GM21737 (cell line): ENCODE measurements around the gene GRAMD4.

Source experiments
- ATAC-seq: cut with Tn5 transposase; IDR thresholded peaks from one replicate; pipeline ENCODE4 v1.9.1; 2021; ENCODE audit warnings: mild to moderate bottlenecking, moderate library complexity; ENCODE audit not compliant: unreplicated experiment

The GRAMD4 gene

GRCh38 chr22:46707827-46708570 lies 87.8 kb downstream of the GRAMD4 start:
- ATAC-seq = no peak

- ATAC-seq = no peak
Measured at GRCh38 chr22:46708766-46709330, 88.7 kb downstream of the GRAMD4 start.

DNA sequence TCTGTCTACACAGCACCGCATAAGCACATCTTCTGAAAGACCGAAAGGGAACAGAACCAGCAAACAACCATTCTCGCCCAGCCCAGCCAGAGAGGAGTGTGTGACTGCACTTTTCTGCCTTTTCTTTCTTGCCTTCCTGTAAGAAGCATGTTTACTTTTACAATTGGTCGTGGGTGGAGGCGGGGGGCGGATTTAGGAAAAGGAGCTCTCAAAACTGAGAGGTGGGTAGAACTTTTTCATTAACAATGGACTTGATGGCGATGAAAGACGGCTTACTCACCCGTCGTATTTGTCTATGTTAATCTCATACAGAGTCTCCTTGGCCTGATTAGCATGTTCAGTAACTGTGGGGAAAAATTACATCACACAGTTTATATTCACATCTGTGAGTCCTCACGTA lies 90.6 kb downstream of the GRAMD4 start:
- ATAC-seq = no peak

DNA sequence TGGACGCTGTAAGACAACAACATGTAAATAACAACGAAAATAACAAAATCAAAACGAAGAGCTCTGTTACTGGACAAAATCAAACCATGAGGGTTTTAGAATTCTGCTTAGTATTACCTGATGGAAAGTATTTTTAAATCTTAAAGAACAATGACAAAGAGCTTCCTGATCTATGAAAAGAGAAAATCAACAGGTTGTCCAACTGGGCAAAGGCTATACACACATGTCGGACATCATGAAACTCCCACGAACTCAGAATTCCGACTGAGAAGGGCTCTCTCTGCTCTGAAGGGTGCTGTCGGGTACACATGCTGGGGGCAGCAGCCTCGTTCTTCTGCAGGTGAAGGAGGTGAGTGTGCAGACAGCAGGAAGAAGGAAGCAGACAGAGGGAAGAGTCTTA lies 92.1 kb downstream of the GRAMD4 start:
- ATAC-seq = no peak

DNA sequence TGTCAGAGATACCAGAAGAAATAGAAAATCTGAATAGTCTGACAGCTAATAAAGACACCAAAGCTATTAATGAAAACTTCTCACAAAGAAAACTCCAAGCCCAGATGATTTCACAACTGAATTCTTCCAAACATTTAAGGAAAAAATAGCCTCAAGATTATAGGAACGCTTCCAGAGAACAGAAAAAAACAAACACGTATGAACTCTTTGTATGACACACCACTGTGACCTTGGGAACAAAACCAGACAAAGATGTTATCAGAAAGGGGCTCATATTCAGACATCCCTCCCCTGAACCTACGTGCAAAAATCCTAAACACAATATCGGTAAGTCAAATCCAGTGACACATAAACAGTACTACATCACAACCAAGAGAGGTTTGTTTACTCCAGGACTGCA lies 94.4 kb downstream of the GRAMD4 start:
- no peak for ATAC-seq

- ATAC-seq = no peak
Measured at GRCh38 chr22:46719921-46720320, 99.7 kb downstream of the GRAMD4 start.

DNA sequence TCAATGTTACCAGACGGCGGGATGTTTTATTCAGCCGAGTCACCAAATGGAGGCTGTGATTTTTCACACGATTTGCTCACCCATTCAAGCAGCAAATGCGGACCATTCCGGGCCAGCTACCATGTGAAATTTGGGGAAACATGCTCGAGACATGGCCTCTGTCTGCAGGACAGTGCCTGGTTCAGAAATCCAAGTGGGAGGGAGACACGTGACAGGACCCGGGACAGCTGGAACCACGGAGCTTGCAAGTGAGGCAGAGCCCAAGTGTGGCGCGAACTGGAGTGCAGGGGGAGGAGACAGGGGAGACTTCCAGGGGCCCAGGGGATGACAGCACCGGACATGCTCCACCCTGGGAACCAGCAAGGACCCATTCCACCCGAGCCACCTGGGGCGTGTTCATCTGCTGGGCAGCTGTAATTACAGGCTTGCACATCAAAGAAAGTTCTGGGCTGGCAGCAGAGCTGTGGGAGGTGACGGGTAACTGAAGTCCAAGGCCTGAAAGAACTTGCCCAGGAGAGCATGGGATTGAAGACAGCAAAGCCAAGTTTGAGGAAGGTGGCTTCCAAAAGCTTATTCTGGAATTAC lies 101.4 kb downstream of the GRAMD4 start:
- no peak for ATAC-seq

GRCh38 chr22:46723882-46724281 lies 103.7 kb downstream of the GRAMD4 start:
- no peak for ATAC-seq

DNA sequence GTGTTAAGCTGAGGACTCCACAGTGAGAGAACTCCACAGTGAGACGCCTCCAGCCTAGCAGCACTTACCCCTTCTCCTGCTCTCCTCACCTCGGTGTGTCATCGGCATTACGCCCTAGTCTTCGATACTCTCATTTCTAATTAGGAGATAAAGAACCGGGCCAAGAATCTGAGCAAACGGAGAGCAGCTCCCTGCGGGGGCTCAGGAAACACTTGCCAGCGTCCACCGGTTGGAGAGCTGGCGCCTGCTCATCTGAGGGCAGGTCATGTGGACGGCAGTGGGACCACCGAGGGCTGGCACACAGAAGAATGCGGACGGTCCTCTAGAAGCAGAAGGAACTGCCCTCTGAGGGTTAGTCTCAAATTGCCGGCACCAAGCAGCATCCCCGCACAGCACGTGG lies 104.9 kb downstream of the GRAMD4 start:
- no peak for ATAC-seq

- no peak for ATAC-seq
Measured at GRCh38 chr22:46726066-46726985, 106.1 kb downstream of the GRAMD4 start.

GRCh38 chr22:46726986-46727317 lies 106.8 kb downstream of the GRAMD4 start:
- ATAC-seq = no peak

- no peak for ATAC-seq
Measured at GRCh38 chr22:46727813-46728364, 107.7 kb downstream of the GRAMD4 start.

DNA sequence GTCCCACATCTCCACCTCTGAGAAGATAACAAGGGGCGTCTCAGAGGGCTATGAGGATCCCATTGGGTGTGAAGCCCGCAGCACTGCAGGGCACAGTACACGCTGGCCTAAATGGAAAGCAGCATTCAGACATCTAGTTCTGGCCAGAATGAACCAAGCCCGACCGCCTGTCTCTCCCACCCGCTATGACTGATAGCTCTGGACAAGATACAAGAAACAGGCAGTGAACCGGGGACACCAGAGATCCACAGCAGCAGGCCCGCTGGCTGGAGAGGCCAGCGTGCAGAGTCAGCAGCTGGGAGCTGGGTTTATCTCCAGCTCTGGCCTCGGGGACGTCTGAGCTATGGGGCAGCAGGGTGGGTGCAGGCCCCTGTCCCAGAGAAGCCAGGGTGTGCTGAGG lies 108.3 kb downstream of the GRAMD4 start:
- ATAC-seq = no peak
